SK-N-SH (cell line): Measurements from ENCODE around the gene AGBL4. TPM values are rescaled to one million over a fixed set of nuclear protein-coding genes. Genes with fewer than 3 reads are reported as not detected.
A peak's percentile ranks its signal among the peaks of the same experiment; 100 is the strongest.

Source experiments
- CTCF ChIA-PET: fragments of 300-600, 350-600 bp; formaldehyde crosslinking; extraction: SDS; loops from one replicate; lab custom pipeline; 2021; lab: Yijun Ruan, JAX
- POLR2A ChIA-PET: fragments of 350-600 bp; sonication (Branson Sonifier 250); formaldehyde crosslinking; extraction: SDS; loops from one replicate; lab custom pipeline; 2020; ENCODE audit warnings: antibody characterized with exemption, inconsistent platforms; lab: Yijun Ruan, JAX
- DNase-seq: peaks from one replicate; pipeline ENCODE4 v3.0.0; 2012
- H2AFZ ChIP-seq: fragments of 200-600 bp; sonication (generic); 2 replicates; pipeline ENCODE4 v1.8.1; 2016; ENCODE audit warnings: antibody characterized with exemption, mild to moderate bottlenecking, low read depth
- H3F3A ChIP-seq: fragments of 200-600 bp; sonication (generic); replicated peaks from 2 replicates; pipeline ENCODE3; 2016; ENCODE audit warnings: antibody characterized with exemption, mild to moderate bottlenecking; ENCODE audit not compliant: insufficient read depth
- H3K27ac ChIP-seq, 2 experiments: fragments of 200-500 bp in 1 of 2; fragments of 200-600 bp in 1 of 2; sonication (Bioruptor generic) in 1 of 2; sonication (generic), shearing (Covaris generic) in 1 of 2; 2 replicates each; pipeline versions ENCODE4 v1.5.1 to v1.6.1; 2014 to 2016; ENCODE audit warnings: low read depth in 2 of 2, inconsistent platforms in 1 of 2, low read length in 1 of 2, mild to moderate bottlenecking in 1 of 2, mixed read lengths in 1 of 2
- H3K27me3 ChIP-seq: fragments of 200-600 bp; sonication (generic), shearing (Covaris generic); 2 replicates; pipeline ENCODE4 v1.6.1; 2016; ENCODE audit warnings: mixed run types; ENCODE audit not compliant: insufficient read depth
- H3K36me3 ChIP-seq, 2 experiments: fragments of 200-500 bp in 1 of 2; fragments of 200-600 bp in 1 of 2; sonication (Bioruptor generic) in 1 of 2; sonication (generic) in 1 of 2; replicated peaks in 1 of 2; 2 replicates each; pipeline versions ENCODE3 to v1.5.1; 2014 to 2016; ENCODE audit warnings: low read length in 1 of 2, mild to moderate bottlenecking in 1 of 2; ENCODE audit not compliant: insufficient read depth in 2 of 2, control insufficient read depth in 1 of 2
- H3K4me1 ChIP-seq, 2 experiments: fragments of 200-500 bp in 1 of 2; fragments of 200-600 bp in 1 of 2; sonication (Bioruptor generic) in 1 of 2; sonication (generic), shearing (Covaris generic) in 1 of 2; 2 replicates each; pipeline versions ENCODE4 v1.5.1 to v1.6.1; 2014 to 2016; ENCODE audit warnings: low read depth in 1 of 2, low read length in 1 of 2, mixed run types in 1 of 2; ENCODE audit not compliant: insufficient read depth in 2 of 2, control insufficient read depth in 1 of 2
- H3K4me2 ChIP-seq: fragments of 200-600 bp; sonication (generic), shearing (Covaris generic); 2 replicates; pipeline ENCODE4 v1.6.1; 2017; ENCODE audit warnings: mixed run types
- H3K4me3 ChIP-seq, 2 experiments: fragments of 200-500 bp in 1 of 2; fragments of 200-600 bp in 1 of 2; sonication (Bioruptor generic) in 1 of 2; sonication (generic), shearing (Covaris generic) in 1 of 2; 2 replicates each; pipeline versions ENCODE4 v1.5.1 to v1.8.1; 2014 to 2016; ENCODE audit warnings: low read depth in 2 of 2, inconsistent platforms in 1 of 2, low read length in 1 of 2, mild to moderate bottlenecking in 1 of 2, mixed read lengths in 1 of 2, moderate library complexity in 1 of 2
- H3K79me2 ChIP-seq: fragments of 200-600 bp; sonication (generic); 2 replicates; pipeline ENCODE4 v1.8.1; 2017; ENCODE audit warnings: mild to moderate bottlenecking; ENCODE audit not compliant: insufficient read depth
- H3K9ac ChIP-seq: fragments of 200-600 bp; sonication (generic); 2 replicates; pipeline ENCODE4 v1.6.1; 2017; ENCODE audit warnings: mixed run types
- H3K9me2 ChIP-seq: fragments of 200-600 bp; sonication (generic); 2 replicates; pipeline ENCODE4 v1.6.1; 2017; ENCODE audit warnings: mixed run types
- H3K9me3 ChIP-seq: fragments of 200-600 bp; sonication (generic); 2 replicates; pipeline ENCODE4 v1.6.1; 2017; ENCODE audit warnings: mixed run types, mild to moderate bottlenecking, moderate library complexity
- H4K20me1 ChIP-seq: fragments of 200-600 bp; sonication (generic); 2 replicates; pipeline ENCODE4 v1.6.1; 2017; ENCODE audit warnings: mild to moderate bottlenecking, mixed run types; ENCODE audit not compliant: insufficient read depth
- ELF1 ChIP-seq: IDR thresholded peaks from 2 replicates; pipeline ENCODE4 v1.4.0; 2012
- EP300 ChIP-seq, 2 experiments: IDR thresholded peaks; 2 replicates each; pipeline versions ENCODE4 v1.4.0 to v1.6.1; 2012; ENCODE audit warnings: borderline replicate concordance in 1 of 2, low read depth in 1 of 2, low read length in 1 of 2
- EZH2phosphoT487 ChIP-seq: fragments of 200-600 bp; sonication (generic); IDR thresholded peaks from 2 replicates; pipeline ENCODE4 v1.6.1; 2017; ENCODE audit warnings: low read depth, mixed run types, mild to moderate bottlenecking, antibody characterized with exemption, moderate library complexity, borderline replicate concordance
- FOSL2 ChIP-seq: IDR thresholded peaks from 2 replicates; pipeline ENCODE4 v1.4.0; 2012; ENCODE audit warnings: low read depth, mild to moderate bottlenecking, moderate library complexity, borderline replicate concordance
- GABPA ChIP-seq: IDR thresholded peaks from 2 replicates; pipeline ENCODE4 v1.4.0; 2012; ENCODE audit warnings: low read depth, mild to moderate bottlenecking
- GATA2 ChIP-seq: sonication (generic); formaldehyde crosslinking; IDR thresholded peaks from 2 replicates; pipeline ENCODE4 v1.5.0; 2020; ENCODE audit warnings: mild to moderate bottlenecking, missing genetic modification reagents
- POLR2AphosphoS5 ChIP-seq: IDR thresholded peaks from 2 replicates; pipeline ENCODE4 v1.6.1; 2012; ENCODE audit warnings: low read depth, low read length
- RFX5 ChIP-seq: IDR thresholded peaks from 2 replicates; pipeline ENCODE4 v1.6.1; 2012; ENCODE audit warnings: mild to moderate bottlenecking, improper control_type of control experiment, low read length
- RXRA ChIP-seq: IDR thresholded peaks from 2 replicates; pipeline ENCODE4 v1.4.0; 2012; ENCODE audit warnings: low read depth, mild to moderate bottlenecking, borderline replicate concordance
- TAF1 ChIP-seq: IDR thresholded peaks from 2 replicates; pipeline ENCODE4 v1.6.1; 2012; ENCODE audit warnings: low read depth, mild to moderate bottlenecking, low read length, moderate library complexity, borderline replicate concordance
- TEAD4 ChIP-seq: IDR thresholded peaks from 2 replicates; pipeline ENCODE4 v1.4.0; 2012; ENCODE audit warnings: mild to moderate bottlenecking, borderline replicate concordance; ENCODE audit not compliant: insufficient read depth
- YY1 ChIP-seq: IDR thresholded peaks from 2 replicates; pipeline ENCODE4 v1.4.0; 2012; ENCODE audit warnings: low read depth, mild to moderate bottlenecking
- WGBS: methylation state at CpG from one replicate; pipeline ENCODE4 v1.1.6; 2017; ENCODE audit warnings: low lambda C conversion rate; 5-methylcytosine and 5-hydroxymethylcytosine counted together
- polyA plus RNA-seq, 3 experiments: library from polyadenylated mRNA; depleted of rRNA; stranded (reverse); fragments of >200 nt; gene quantifications; 2 replicates each; pipeline ENCODE4 v1.2.3, GENCODE V29; 2012

AGBL4 gene
- polyA plus RNA-seq, 1 of the 3 experiments (the other 2 are of a cell fraction): 0.07 TPM

DNA sequence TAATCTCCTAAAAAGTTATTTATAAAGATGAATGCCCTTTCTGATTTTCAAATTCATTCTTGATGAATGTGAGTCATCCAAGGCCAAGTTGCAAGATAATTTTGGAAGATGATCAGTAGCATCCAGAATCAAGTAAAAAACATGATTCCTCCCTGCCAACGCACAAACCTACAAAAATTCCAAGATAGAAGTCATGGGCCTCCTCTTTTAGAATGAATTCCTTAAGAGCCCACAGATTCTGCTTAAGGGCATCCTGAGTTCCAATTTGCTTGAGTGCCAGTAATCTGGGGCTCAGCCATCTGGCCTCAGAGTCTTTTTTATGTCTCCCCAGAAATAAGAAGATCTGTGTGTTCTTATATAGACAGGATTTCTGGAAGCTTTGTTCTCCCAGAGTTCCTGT, 1528.6 kb downstream of the AGBL4 start:
- TF ChIP-seq TEAD4: no peak
- TF ChIP-seq GATA2 (CRISPR knock-in tag): no peak
- no peak for DNase-seq
- no peaks in the 10 kb centered on the region for H3K36me3 ChIP-seq

DNA sequence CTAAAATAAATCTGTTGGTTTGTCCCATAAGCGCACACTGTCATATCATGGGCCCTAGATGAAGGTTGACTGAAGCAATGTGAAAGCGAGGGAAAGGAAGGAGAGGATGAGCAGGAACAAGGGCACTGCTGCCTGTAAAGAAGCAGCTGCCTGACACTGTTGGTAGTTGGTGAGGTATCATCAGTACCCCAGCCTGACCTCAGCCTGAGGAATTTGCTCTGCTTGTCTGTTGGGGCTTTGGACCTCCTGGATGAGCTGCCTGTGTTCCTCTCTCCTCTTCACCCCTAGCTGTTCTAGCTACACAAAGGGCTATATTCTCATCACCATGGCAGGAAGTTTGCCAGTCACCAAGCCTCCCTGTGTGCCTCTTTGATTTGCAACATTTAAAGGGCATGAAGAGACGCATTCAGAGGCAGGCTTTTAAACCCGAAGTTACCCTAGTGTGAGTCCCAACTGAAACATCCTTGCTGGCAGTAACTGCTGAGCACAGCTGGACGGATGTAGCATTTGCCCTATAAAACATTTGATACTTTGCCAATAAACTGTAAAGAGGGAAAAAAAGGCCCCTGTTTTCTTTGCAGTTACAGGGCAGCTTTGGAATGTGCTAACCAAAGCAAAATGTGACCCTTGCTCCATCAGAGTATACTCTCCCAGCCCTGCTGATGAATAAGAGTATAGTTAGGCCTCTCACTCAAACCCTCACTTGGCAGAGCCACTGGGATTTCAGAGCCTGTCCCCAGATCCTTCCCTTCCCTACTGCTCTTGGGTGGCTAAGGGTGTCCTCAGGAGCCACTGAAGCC, 1529.6 kb downstream of the AGBL4 start:
- ChIA-PET CTCF (interaction anchor here (0.7 kb wide), 1 partner anchor 404 kb away, joined by 3 read pairs; no protein-coding TSS in a partner anchor), POLR2A (interaction anchor here (0.9 kb wide), 1 partner anchor 22 kb away, joined by 3 read pairs; the partner anchor contains the start of gene SPATA6)
- 62% methylated on average over 5 of the region's 5 CpGs for WGBS
- Histone ChIP-seq H3K27ac (no peak overlapping the region), H3K79me2 (no peaks in the 10 kb centered on the region), H2AFZ (no peak overlapping the region), H4K20me1 (no peaks in the 10 kb centered on the region), H3K4me2 (peak overlapping the region; percentile 50), H3K4me1 (peaks cover 0 to 13% of the 10 kb centered on the region in 2 experiments; a peak in 1 of 4 replicates), H3K9me3 (no peaks in the 10 kb centered on the region), H3F3A (no peaks in the 10 kb centered on the region), H3K4me3 (no peak overlapping the region), H3K27me3 (no peaks in the 10 kb centered on the region), H3K36me3 (no peaks in the 10 kb centered on the region), H3K9ac (no peak overlapping the region), H3K9me2 (no peaks in the 10 kb centered on the region)
- DNase-seq: no peak
- TF ChIP-seq POLR2AphosphoS5 (no peak), RXRA (no peak), TAF1 (no peak), GABPA (no peak), EZH2phosphoT487 (no peak), RFX5 (no peak), GATA2 (CRISPR knock-in tag) (no peak), YY1 (no peak), ELF1 (no peak), FOSL2 (no peak), EP300 (IDR thresholded peaks at IDR 0.05; ENCODE audit: borderline replicate concordance in 1 of 2, low read depth in 1 of 2, low read length in 1 of 2) (no peak)

More for the DNA sequence above, 1528.6 kb downstream of the AGBL4 start:
- no peaks in the 10 kb centered on the region for H4K20me1 ChIP-seq
- CTCF ChIA-PET: interaction anchor here (0.7 to 5.0 kb wide), 4 partner anchors 15 to 405 kb away, joined by 3 to 85 read pairs (median 4); no protein-coding TSS in a partner anchor
- no peak overlapping the region for H3K4me2 ChIP-seq
- 71% methylated on average over 1 of the region's 1 CpG for WGBS
- H3K4me1 ChIP-seq: peaks cover 0 to 13% of the 10 kb centered on the region in 2 experiments; a peak in 1 of 4 replicates
- no peaks in the 10 kb centered on the region for H3K9me3 ChIP-seq
- no peaks in the 10 kb centered on the region for H3K9me2 ChIP-seq
- POLR2A ChIA-PET: no interaction called here
- H2AFZ ChIP-seq: no peak overlapping the region
- no peak overlapping the region for H3K9ac ChIP-seq
- no peaks in the 10 kb centered on the region for H3K27me3 ChIP-seq
- H3F3A ChIP-seq: no peaks in the 10 kb centered on the region
- H3K79me2 ChIP-seq: no peaks in the 10 kb centered on the region
- H3K4me3 ChIP-seq: no peak overlapping the region
- H3K27ac ChIP-seq: no peak overlapping the region
